Parathyroid adenoma (tissue), 2 donors: ENCODE results near the gene OXT.
"Not testable (repeated sequence)": the region's sequence is repeated elsewhere in the genome, so short reads cannot be mapped to it uniquely, and the experiment has no call there.

Source experiments
- H2AFZ ChIP-seq: fragments of 300-600 bp; sonication (generic); one replicate; pipeline ENCODE4 v1.7.0; 2017; ENCODE audit warnings: antibody characterized with exemption, mild to moderate bottlenecking
- H3K27ac ChIP-seq: fragments of 300-600 bp; sonication (generic); one replicate; pipeline ENCODE4 v1.7.0; 2017
- H3K27me3 ChIP-seq: fragments of 300-600 bp; sonication (generic); one replicate; pipeline ENCODE4 v1.7.0; 2017; ENCODE audit warnings: low read length; ENCODE audit not compliant: control insufficient read depth, insufficient read depth
- H3K36me3 ChIP-seq: fragments of 300-600 bp; sonication (generic); one replicate; pipeline ENCODE4 v1.7.0; 2017; ENCODE audit warnings: low read length; ENCODE audit not compliant: control insufficient read depth, insufficient read depth
- H3K4me1 ChIP-seq: fragments of 300-600 bp; sonication (generic); one replicate; pipeline ENCODE4 v1.7.0; 2017; ENCODE audit warnings: control low read depth
- H3K4me2 ChIP-seq: fragments of 300-600 bp; sonication (generic); one replicate; pipeline ENCODE4 v1.7.0; 2017; ENCODE audit warnings: low read length
- H3K4me3 ChIP-seq: fragments of 300-600 bp; sonication (generic); one replicate; pipeline ENCODE4 v1.7.0; 2017; ENCODE audit warnings: low read depth, low read length
- H3K79me2 ChIP-seq: fragments of 300-600 bp; sonication (generic); one replicate; pipeline ENCODE4 v1.7.0; 2017; ENCODE audit warnings: control low read depth
- H3K9ac ChIP-seq: fragments of 300-600 bp; sonication (generic); one replicate; pipeline ENCODE4 v1.7.0; 2017; ENCODE audit warnings: mild to moderate bottlenecking
- H3K9me3 ChIP-seq: fragments of 300-600 bp; sonication (generic); one replicate; pipeline ENCODE4 v1.7.0; 2017; ENCODE audit warnings: low read length; ENCODE audit not compliant: control insufficient read depth
- TF ChIP-seq, protein P1 (sequence below): fragments of 300-600 bp; sonication (generic); IDR thresholded peaks from one replicate; pipeline ENCODE4 v1.7.0; 2017; ENCODE audit warnings: antibody characterized with exemption, mild to moderate bottlenecking
- donor health status: primary hyperparathyroidism.

OXT gene

GRCh38 chr20:3071610-3072529 lies at the start of gene OXT:
OXT (plus strand) TSS chr20:3071620; CDS start chr20:3071656, 36 bp downstream.
- Histone ChIP-seq H3K9me3 (no peaks in the 10 kb centered on the region), H3K27me3 (no peaks in the 10 kb centered on the region), H3K9ac (no peak within 1 kb of the TSS)

GRCh38 chr20:3021777-3022176 lies 49.6 kb upstream of the OXT start:
- Histone ChIP-seq H3K4me1 (peaks cover 20% of the 10 kb centered on the region), H3K36me3 (no peaks in the 10 kb centered on the region), H3K79me2 (no peaks in the 10 kb centered on the region), H2AFZ (no peak overlapping the region), H3K9ac (no peak overlapping the region), H3K4me2 (peak overlapping the region; percentile 1), H3K4me3 (no peak overlapping the region), H3K27ac (peak overlapping the region; percentile 59), H3K9me3 (no peaks in the 10 kb centered on the region), H3K27me3 (no peaks in the 10 kb centered on the region)
- TF ChIP-seq, protein P1, sequence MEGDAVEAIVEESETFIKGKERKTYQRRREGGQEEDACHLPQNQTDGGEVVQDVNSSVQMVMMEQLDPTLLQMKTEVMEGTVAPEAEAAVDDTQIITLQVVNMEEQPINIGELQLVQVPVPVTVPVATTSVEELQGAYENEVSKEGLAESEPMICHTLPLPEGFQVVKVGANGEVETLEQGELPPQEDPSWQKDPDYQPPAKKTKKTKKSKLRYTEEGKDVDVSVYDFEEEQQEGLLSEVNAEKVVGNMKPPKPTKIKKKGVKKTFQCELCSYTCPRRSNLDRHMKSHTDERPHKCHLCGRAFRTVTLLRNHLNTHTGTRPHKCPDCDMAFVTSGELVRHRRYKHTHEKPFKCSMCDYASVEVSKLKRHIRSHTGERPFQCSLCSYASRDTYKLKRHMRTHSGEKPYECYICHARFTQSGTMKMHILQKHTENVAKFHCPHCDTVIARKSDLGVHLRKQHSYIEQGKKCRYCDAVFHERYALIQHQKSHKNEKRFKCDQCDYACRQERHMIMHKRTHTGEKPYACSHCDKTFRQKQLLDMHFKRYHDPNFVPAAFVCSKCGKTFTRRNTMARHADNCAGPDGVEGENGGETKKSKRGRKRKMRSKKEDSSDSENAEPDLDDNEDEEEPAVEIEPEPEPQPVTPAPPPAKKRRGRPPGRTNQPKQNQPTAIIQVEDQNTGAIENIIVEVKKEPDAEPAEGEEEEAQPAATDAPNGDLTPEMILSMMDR: no peak

More at GRCh38 chr20:3071610-3072529, at the start of gene OXT:
- Histone ChIP-seq H3K4me1 (peaks cover 5% of the 10 kb centered on the region), H3K4me3 (no peak within 1 kb of the TSS), H3K4me2 (peak within 1 kb of the TSS; percentile 9), H3K79me2 (no peaks in the 10 kb centered on the region), H2AFZ (peak within 1 kb of the TSS; percentile 93), H3K36me3 (no peaks in the 10 kb centered on the region), H3K27ac (no peak within 1 kb of the TSS)
- TF ChIP-seq, protein P1: no peak

DNA sequence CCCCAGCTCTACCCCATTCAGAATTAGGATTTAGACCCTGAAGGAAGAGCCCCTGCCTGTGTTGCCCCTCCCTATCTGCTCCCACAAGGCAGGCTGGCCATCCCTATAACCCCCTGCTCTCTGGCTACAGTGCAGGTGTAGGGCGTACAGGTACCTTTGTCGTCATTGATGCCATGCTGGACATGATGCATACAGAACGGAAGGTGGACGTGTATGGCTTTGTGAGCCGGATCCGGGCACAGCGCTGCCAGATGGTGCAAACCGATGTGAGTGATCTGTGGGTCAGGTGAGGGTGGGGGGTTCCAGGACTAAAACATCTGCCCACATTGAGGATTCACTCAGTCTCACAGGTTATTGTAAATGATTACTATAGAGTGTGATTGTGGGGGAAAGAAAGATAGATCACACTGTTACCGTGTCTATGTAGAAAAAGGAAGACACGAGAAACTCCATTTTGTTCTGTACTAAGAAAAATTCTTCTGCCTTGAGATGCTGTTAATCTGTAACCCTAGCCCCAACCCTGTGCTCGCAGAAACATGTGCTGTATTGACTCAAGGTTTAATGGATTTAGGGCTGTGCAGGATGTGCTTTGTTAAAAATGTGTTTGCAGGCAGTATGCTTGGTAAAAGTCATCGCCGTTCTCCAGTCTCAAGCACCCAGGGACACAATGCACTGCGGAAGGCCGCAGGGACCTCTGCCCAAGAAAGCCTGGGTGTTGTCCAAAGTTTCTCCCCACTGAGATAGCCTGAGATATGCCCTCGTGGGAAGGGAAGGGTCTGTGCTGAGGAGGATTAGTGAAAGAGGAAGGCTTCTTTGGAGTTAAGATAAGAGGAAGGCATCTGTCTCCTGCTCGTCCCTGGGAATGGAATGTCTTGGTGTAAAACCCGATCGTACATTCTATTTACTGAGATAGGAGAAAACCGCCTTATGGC lies 48.6 kb upstream of the OXT start:
- not testable (repeated sequence) for H3K27me3 ChIP-seq, H3K36me3 ChIP-seq, H3K4me2 ChIP-seq, H3K9me3 ChIP-seq, H2AFZ ChIP-seq, H3K79me2 ChIP-seq, H3K9ac ChIP-seq, H3K4me3 ChIP-seq
- Histone ChIP-seq H3K4me1 (peaks cover 20% of the 10 kb centered on the region), H3K27ac (peak overlapping the region; percentile 59)

DNA sequence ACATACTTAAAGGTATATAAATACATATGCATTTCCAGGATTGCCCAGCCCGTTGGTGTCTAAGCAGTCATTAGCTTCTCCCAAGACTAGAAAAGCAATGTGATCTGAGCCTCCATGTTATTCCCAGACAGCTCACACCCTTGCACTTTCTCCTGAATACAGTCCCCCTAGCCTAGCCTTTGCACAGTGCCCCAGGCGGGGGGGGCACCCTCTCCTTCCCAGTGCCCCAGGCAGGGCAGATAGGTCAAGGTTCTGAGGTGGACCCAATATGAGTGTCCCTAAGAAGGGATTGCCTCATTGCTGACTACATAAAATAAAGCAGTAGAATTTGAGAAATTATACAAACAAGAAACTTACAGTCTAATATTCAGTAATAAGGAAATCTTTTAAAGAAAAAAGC lies 43.4 kb upstream of the OXT start:
- no peak overlapping the region for H3K4me3 ChIP-seq
- no peak overlapping the region for H3K9ac ChIP-seq
- TF ChIP-seq, protein P1: no peak
- H3K36me3 ChIP-seq: no peaks in the 10 kb centered on the region
- H3K79me2 ChIP-seq: no peaks in the 10 kb centered on the region
- H3K9me3 ChIP-seq: no peaks in the 10 kb centered on the region
- no peak overlapping the region for H3K27ac ChIP-seq
- H2AFZ ChIP-seq: no peak overlapping the region
- no peaks in the 10 kb centered on the region for H3K27me3 ChIP-seq
- no peaks in the 10 kb centered on the region for H3K4me1 ChIP-seq
- H3K4me2 ChIP-seq: no peak overlapping the region

- Histone ChIP-seq H3K4me3 (no peak overlapping the region), H3K9ac (no peak overlapping the region), H3K9me3 (no peaks in the 10 kb centered on the region), H3K36me3 (no peaks in the 10 kb centered on the region), H3K4me2 (no peak overlapping the region), H3K27me3 (no peaks in the 10 kb centered on the region), H2AFZ (no peak overlapping the region), H3K79me2 (no peaks in the 10 kb centered on the region), H3K27ac (no peak overlapping the region), H3K4me1 (no peaks in the 10 kb centered on the region)
- TF ChIP-seq, protein P1: no peak
Measured at GRCh38 chr20:3031524-3032147, 39.8 kb upstream of the OXT start.
